Memory B cell (primary cell): ENCODE measurements around the gene KEAP1.
"Not testable (repeated sequence)": the region's sequence is repeated elsewhere in the genome, so short reads cannot be mapped to it uniquely, and the experiment has no call there.

Source experiments
- ATAC-seq: fragments of 150-1000 bp; cut with Tn5 transposase; 2 replicates; pipeline ENCODE4 v1.10.0; 2021; ENCODE audit warnings: low read depth, mild to moderate bottlenecking, moderate library complexity
- DNase-seq, 2 donors: peaks; one replicate each; pipeline ENCODE4 v3.0.0; 2022; ENCODE audit warnings: low spot score in 2 of 2
- H3K27ac Mint-ChIP-seq: one replicate; pipeline ENCODE4 v1.8.0; 2022; ENCODE audit warnings: mild to moderate bottlenecking, moderate library complexity, mixed read lengths
- H3K27me3 Mint-ChIP-seq: one replicate; pipeline ENCODE4 v1.8.0; 2022; ENCODE audit warnings: mixed read lengths
- H3K36me3 Mint-ChIP-seq: one replicate; pipeline ENCODE4 v1.8.0; 2022; ENCODE audit warnings: mild to moderate bottlenecking, mixed read lengths
- H3K4me1 Mint-ChIP-seq: one replicate; pipeline ENCODE4 v1.8.0; 2022; ENCODE audit warnings: mixed read lengths
- H3K4me3 Mint-ChIP-seq: one replicate; pipeline ENCODE4 v1.8.0; 2022; ENCODE audit warnings: mild to moderate bottlenecking, moderate library complexity, mixed read lengths
- H3K9me3 Mint-ChIP-seq: one replicate; pipeline ENCODE4 v1.8.0; 2022; ENCODE audit warnings: mixed read lengths

The KEAP1 gene

DNA sequence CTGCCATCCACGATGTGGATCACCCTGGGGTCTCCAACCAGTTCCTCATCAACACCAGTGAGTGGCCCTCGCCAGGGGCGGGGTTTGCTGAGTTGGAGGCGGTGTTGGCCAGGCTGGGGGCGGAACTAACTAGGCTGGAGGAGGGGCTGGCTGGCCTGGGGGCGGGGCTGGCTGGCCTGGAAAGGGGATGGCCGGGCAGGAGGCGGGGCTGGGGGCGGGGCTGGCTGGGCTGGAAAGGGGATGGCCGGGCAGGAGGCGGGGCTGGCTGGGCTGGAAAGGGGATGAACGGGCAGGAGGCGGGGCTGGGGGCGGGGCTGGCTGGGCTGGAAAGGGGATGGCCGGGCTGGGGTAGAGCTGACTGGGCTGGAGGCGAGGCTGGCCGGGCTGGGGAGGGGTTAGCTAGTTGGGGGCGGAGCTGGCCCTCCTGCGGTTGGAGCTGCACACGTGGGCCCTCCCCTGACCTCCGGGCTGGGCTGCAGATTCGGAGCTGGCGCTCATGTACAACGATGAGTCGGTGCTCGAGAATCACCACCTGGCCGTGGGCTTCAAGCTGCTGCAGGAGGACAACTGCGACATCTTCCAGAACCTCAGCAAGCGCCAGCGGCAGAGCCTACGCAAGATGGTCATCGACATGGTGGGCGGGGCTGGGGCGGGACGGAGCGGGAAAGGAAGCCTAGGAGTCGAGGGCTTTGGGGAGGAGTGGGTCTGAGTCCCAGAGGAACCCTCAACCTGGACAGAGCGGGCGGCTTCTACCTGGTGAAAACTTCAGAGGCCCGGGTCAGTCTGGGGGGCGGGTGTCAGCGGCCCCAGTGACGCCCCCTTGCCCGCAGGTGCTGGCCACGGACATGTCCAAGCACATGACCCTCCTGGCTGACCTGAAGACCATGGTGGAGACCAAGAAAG lies 41.9 kb downstream of the KEAP1 start:
- Mint-ChIP-seq H3K27ac (peak overlapping the region; percentile 70), H3K4me3 (peak overlapping the region; percentile 48)

GRCh38 chr19:10460714-10461046 lies 42.5 kb downstream of the KEAP1 start:
- no peaks in the 10 kb centered on the region for H3K9me3 Mint-ChIP-seq
- peaks cover 12% of the 10 kb centered on the region for H3K4me1 Mint-ChIP-seq
- peak overlapping the region; percentile 70 for H3K27ac Mint-ChIP-seq
- peaks cover 2% of the 10 kb centered on the region for H3K27me3 Mint-ChIP-seq
- no peak for ATAC-seq
- DNase-seq: no peak
- H3K36me3 Mint-ChIP-seq: no peaks in the 10 kb centered on the region
- peak overlapping the region; percentile 48 for H3K4me3 Mint-ChIP-seq

More for the DNA sequence above, 41.9 kb downstream of the KEAP1 start:
- ATAC-seq: peak; percentile 87
- DNase-seq: peak; percentile 91 to 94
- H3K36me3 Mint-ChIP-seq: no peaks in the 10 kb centered on the region
- H3K27me3 Mint-ChIP-seq: peaks cover 2% of the 10 kb centered on the region
- peaks cover 12% of the 10 kb centered on the region for H3K4me1 Mint-ChIP-seq
- H3K9me3 Mint-ChIP-seq: no peaks in the 10 kb centered on the region

- not testable (repeated sequence) for H3K4me3 Mint-ChIP-seq, H3K27ac Mint-ChIP-seq, ATAC-seq, DNase-seq, H3K9me3 Mint-ChIP-seq, H3K36me3 Mint-ChIP-seq, H3K27me3 Mint-ChIP-seq
- peaks cover 12% of the 10 kb centered on the region for H3K4me1 Mint-ChIP-seq
These were observed 44.4 kb downstream of the KEAP1 start for GRCh38 chr19:10458733-10459132.

GRCh38 chr19:10454267-10454666 lies 48.9 kb downstream of the KEAP1 start:
- DNase-seq (no peak), ATAC-seq (no peak)
- Mint-ChIP-seq H3K9me3 (no peaks in the 10 kb centered on the region), H3K4me3 (no peak overlapping the region), H3K27me3 (peaks cover 8% of the 10 kb centered on the region), H3K36me3 (peaks cover 2% of the 10 kb centered on the region), H3K27ac (no peak overlapping the region), H3K4me1 (no peaks in the 10 kb centered on the region)

GRCh38 chr19:10453852-10454251 lies 49.3 kb downstream of the KEAP1 start:
- Mint-ChIP-seq H3K36me3 (peaks cover 2% of the 10 kb centered on the region), H3K4me3 (no peak overlapping the region), H3K9me3 (no peaks in the 10 kb centered on the region), H3K4me1 (no peaks in the 10 kb centered on the region), H3K27ac (no peak overlapping the region), H3K27me3 (peaks cover 8% of the 10 kb centered on the region)
- no peak for DNase-seq
- ATAC-seq: no peak

- Mint-ChIP-seq H3K36me3 (peaks cover 4% of the 10 kb centered on the region), H3K27ac (no peak overlapping the region), H3K4me1 (no peaks in the 10 kb centered on the region), H3K27me3 (peaks cover 8% of the 10 kb centered on the region), H3K9me3 (no peaks in the 10 kb centered on the region), H3K4me3 (no peak overlapping the region)
- DNase-seq: no peak
- ATAC-seq: no peak
These were observed 50.2 kb downstream of the KEAP1 start for GRCh38 chr19:10452726-10453618.

GRCh38 chr19:10450853-10451609 lies 52.1 kb downstream of the KEAP1 start:
- no peak for ATAC-seq
- Mint-ChIP-seq H3K4me3 (no peak overlapping the region), H3K9me3 (no peaks in the 10 kb centered on the region), H3K27ac (no peak overlapping the region), H3K36me3 (peaks cover 5% of the 10 kb centered on the region), H3K4me1 (peaks cover 7% of the 10 kb centered on the region), H3K27me3 (peaks cover 8% of the 10 kb centered on the region)
- no peak for DNase-seq

DNA sequence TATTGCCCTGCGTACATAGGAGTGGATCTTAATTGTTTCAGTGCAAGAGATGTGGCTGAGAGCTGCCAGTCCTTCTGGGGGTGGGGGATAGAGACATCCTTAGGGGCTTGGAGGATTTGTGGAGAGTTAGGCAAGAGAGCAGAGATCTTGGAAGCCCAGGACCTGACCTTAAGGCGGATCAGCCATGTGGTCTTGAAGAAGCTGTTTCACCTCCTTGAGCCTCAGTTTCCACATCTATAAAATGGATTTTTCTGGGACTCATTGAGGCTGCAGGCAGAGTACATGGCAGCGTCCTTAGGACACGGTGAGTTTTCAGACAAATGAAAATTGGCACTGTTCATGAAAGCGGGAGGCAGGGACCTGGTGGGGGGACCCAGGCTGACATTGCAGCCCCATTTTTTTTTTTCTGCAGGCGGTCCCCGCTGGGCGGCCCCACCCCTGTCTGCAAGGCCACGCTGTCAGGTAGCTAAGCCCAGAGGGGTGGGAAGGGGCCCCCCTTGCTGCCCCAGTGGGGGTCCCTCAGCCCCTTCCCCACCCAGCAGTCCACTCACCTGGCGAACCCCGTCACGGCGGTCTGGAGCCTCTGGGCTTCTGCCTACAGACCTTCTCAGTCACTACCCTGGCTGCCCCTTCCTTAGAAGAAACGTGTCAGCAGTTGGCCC lies 52.8 kb downstream of the KEAP1 start:
- DNase-seq (no peak), ATAC-seq (no peak)
- H3K4me3 Mint-ChIP-seq: no peak overlapping the region
- no peaks in the 10 kb centered on the region for H3K9me3 Mint-ChIP-seq
- H3K27ac Mint-ChIP-seq: no peak overlapping the region
- peaks cover 8% of the 10 kb centered on the region for H3K27me3 Mint-ChIP-seq
- H3K36me3 Mint-ChIP-seq: peaks cover 5% of the 10 kb centered on the region
- H3K4me1 Mint-ChIP-seq: peaks cover 8% of the 10 kb centered on the region

DNA sequence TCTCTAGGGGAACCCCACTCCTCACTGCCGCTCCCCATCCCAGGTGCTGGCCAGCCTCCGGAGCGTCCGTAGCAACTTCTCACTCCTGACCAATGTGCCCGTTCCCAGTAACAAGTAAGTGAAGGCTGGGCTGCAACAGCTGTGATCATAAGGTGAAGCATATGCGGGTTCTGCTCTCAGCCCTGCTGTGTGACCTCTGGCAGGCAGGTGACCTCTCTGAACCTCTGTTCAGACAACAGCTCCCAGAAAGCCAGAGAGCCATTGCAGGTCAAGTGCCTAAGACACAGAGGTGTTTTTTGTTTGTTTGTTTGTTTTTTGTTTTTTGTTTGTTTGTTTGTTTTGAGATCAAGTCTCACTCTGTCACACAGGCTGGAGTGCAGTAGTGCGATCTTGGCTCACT lies 54.1 kb downstream of the KEAP1 start:
- peaks cover 8% of the 10 kb centered on the region for H3K4me1 Mint-ChIP-seq
- no peak for ATAC-seq
- no peak overlapping the region for H3K27ac Mint-ChIP-seq
- H3K4me3 Mint-ChIP-seq: no peak overlapping the region
- H3K27me3 Mint-ChIP-seq: peaks cover 8% of the 10 kb centered on the region
- no peaks in the 10 kb centered on the region for H3K9me3 Mint-ChIP-seq
- H3K36me3 Mint-ChIP-seq: peaks cover 5% of the 10 kb centered on the region
- no peak for DNase-seq

DNA sequence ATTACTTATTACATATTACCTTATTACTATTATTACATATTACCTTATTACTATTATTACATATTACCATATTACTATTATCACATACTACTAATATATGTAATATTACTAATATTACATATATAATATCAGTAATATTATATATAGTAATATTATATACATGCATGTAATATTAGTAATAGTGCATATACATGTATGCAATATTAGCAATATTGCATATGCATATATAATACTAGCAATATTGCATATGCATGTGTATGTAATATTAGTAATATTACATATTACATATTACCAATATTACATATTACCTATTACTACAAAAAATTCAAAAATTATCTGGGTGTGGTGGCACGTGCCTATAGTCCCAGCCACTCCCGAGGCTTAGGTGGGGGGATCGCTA lies 60.5 kb downstream of the KEAP1 start:
- Mint-ChIP-seq H3K36me3 (peaks cover under 1% of the 10 kb centered on the region), H3K4me1 (peaks cover 6% of the 10 kb centered on the region), H3K27me3 (no peaks in the 10 kb centered on the region), H3K27ac (no peak overlapping the region), H3K4me3 (no peak overlapping the region), H3K9me3 (no peaks in the 10 kb centered on the region)
- no peak for DNase-seq
- ATAC-seq: no peak

- Mint-ChIP-seq H3K27ac (no peak overlapping the region), H3K36me3 (no peaks in the 10 kb centered on the region), H3K4me3 (no peak overlapping the region), H3K9me3 (no peaks in the 10 kb centered on the region), H3K4me1 (no peaks in the 10 kb centered on the region), H3K27me3 (no peaks in the 10 kb centered on the region)
- ATAC-seq: no peak
- DNase-seq: no peak
These were observed 63.6 kb downstream of the KEAP1 start for GRCh38 chr19:10439588-10439987.
